GM19467 (cell line): ENCODE data around the gene ALAS2.
"Not testable (repeated sequence)": the region's sequence is repeated elsewhere in the genome, so short reads cannot be mapped to it uniquely, and the experiment has no call there.

Source experiments
- ATAC-seq: cut with Tn5 transposase; IDR thresholded peaks from one replicate; pipeline ENCODE4 v1.9.1; 2021; ENCODE audit warnings: mild to moderate bottlenecking, moderate library complexity; ENCODE audit not compliant: unreplicated experiment

ALAS2 gene

GRCh38 chrX:55030271-55031205 is at the start of gene ALAS2:
Gene ALAS2, minus strand, starts transcription at chrX:55030977. Its CDS starts 4,977 bp downstream, at chrX:55026000.
- no peak for ATAC-seq

- no peak for ATAC-seq
Observed at GRCh38 chrX:55074851-55075467, 44.2 kb upstream of the ALAS2 start, which contains the start of gene PAGE2B. Gene PAGE2B, plus strand, starts transcription at chrX:55075030. Its CDS starts 1,012 bp downstream, at chrX:55076042.

- ATAC-seq, result no peak
Observed at GRCh38 chrX:55072286-55072685, 41.5 kb upstream of the ALAS2 start.

GRCh38 chrX:55067180-55067579 is 36.4 kb upstream of the ALAS2 start:
- not testable (repeated sequence) for ATAC-seq

DNA sequence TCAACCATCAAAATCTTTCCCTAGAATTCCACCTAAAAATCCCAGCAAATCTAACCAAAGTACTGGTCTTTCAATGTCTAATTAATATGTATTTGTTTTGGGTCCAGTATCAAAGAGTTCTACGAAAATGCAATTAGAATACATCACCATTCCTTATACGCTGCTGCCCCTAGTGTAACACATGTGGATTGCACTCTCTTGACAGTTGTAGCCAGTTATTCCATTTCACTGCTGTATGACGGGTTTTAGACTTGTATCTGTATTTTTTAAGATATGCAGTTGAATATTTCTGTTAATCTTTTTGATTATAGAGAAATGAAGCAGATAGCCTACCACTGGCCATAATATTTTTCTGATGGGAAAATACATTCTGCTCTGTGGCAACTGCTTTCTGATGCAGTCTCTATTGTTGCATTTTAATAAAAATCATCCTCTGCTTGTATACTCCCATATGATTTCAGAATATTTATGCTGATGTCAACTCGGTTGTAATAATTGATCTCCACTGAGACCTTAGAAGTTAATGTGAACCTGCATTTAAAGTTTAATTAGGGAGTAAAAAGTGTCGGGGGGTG is 27.0 kb upstream of the ALAS2 start:
- ATAC-seq, result no peak

GRCh38 chrX:55056820-55057674 is 26.3 kb upstream of the ALAS2 start:
- no peak for ATAC-seq

DNA sequence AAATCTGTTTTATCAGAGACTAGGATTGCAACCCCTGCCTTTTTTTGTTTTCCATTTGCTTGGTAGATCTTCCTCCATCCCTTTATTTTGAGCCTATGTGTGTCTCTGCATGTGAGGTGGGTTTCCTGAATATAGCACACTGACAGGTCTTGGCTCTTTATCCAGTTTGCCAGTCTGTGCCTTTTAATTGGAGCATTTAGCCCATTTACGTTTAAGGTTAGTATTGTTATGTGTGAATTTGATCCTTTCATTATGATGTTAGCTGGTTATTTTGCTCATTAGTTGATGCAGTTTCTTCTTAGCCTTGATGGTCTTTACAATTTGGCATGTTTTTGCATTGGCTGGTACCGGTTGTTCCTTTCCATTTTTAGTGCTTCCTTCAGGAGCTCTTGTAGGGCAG is 19.8 kb upstream of the ALAS2 start:
- ATAC-seq, result not testable (repeated sequence)

DNA sequence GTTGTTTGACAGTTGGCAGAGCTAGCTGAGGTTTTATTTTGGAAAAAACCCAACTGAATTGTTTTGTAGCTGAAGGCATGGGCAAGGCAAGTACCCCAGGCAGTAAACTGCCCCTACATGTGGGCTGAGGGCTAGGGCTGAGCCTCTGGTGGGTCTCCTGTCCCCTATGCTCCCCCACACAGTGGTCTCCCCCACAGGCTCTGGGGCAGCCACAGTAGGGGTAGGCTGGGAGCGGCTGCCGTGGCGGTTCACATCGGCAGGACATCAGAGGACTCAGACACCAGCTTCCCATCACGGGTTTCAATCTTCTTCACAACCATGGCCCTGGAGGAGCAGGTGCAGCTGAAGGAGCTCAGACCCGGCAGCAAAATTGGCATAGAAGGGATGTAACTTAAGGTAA is 10.7 kb upstream of the ALAS2 start:
- ATAC-seq, result no peak

GRCh38 chrX:55039471-55039870 is 8.7 kb upstream of the ALAS2 start:
- ATAC-seq, result no peak

- ATAC-seq, result no peak
Observed at GRCh38 chrX:55033429-55033828, 2.7 kb upstream of the ALAS2 start.

- no peak for ATAC-seq
Observed at GRCh38 chrX:55029291-55029690, 1.5 kb downstream of the ALAS2 start.

DNA sequence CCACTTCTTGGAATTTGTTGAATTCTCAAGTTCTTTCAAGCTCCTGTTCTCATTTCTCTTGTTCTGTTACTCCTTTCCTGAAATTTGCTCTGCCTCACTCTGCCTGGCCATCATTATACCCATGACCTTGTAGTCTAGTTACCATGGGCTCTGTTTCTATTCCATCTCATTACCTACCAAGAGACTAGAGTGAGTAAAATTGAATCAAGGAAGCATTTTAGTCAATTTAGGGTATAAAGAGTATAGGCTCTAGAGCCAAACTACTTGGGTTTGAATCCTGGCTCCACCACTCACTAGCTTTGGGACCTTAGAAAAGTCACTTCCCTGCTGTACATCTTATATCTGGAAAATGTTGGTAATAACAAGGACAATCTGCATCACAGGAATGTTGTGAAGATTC is 2.2 kb downstream of the ALAS2 start:
- no peak for ATAC-seq

DNA sequence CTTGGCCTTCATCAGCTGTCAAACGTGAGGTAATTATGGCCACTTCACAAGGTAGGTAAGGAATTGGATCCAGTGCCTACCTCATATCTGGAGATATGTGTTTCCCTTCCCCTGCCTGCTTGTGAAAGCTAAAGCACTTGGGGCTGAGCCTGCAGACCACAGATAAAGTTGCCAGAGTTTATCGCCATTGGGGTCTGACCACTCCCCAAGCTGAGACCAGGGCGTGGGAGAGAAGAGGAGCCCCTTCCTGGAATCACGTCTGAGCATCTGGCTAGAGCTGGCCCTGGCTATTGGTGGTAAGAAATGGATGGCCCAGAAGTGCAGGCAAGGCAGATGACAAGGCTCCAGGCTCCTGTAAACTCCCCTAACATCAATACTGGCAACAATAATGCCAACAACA is 2.7 kb downstream of the ALAS2 start:
- no peak for ATAC-seq

- no peak for ATAC-seq
Observed at GRCh38 chrX:55026840-55027239, 3.9 kb downstream of the ALAS2 start.

DNA sequence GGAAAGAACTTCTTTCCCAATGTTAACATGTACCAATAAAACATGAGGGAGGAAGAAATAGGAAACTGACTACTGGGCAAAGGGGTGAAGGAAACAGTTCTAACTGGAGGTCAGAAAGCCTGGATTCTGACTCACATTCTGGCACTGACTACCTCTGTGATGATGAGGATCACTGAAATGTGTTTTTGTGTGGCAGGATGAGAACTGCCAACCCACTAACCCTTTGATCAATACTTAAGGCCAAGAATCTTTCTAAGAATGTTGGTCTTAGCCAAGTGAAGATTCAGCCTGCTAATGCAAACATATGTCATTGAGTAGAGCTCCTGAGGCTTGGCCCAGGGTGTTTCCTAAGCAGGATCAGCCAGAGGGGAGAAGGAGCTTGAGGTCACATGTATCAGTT is 4.6 kb downstream of the ALAS2 start:
- ATAC-seq, result no peak

- no peak for ATAC-seq
Observed at GRCh38 chrX:55014897-55015299, 15.9 kb downstream of the ALAS2 start.

GRCh38 chrX:55011294-55011693 is 19.5 kb downstream of the ALAS2 start:
- no peak for ATAC-seq

DNA sequence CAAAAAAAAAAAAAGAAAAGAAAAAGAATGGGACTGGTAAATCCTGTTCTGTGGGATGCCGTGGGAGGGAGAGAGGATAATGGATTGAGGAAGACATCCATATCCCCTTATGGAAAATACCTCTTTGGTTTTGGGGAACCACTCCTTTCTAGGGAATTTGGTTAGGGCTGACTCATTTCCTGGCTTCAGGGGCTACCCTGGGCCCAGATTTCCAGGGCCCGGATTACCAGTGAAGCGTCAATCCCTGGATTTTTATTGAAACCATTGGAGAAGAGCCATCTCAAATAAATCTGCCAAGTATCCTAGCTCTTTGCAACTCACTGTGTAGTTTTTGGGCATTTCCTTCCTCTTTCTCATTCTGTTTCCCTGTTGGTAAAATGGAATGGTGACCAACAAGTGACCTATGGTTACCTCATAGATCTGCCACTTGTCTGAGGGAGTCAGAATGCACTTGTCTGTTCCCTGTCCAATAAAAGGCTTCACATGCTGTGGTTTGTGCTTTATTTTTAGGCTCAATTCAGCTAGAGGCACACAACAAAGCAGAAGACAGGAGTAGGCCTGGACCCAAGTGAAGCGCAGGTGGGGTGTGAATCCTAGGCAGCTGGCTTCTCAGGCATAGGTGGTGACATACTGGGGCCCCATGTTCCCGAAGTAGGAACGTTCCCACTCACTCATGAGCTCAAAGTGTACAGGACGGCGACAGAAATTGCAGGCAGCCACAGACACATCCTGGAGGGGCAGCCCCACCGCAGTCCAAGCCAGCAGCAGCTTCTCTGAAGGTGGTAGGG is 22.0 kb downstream of the ALAS2 start:
- ATAC-seq, result no peak

DNA sequence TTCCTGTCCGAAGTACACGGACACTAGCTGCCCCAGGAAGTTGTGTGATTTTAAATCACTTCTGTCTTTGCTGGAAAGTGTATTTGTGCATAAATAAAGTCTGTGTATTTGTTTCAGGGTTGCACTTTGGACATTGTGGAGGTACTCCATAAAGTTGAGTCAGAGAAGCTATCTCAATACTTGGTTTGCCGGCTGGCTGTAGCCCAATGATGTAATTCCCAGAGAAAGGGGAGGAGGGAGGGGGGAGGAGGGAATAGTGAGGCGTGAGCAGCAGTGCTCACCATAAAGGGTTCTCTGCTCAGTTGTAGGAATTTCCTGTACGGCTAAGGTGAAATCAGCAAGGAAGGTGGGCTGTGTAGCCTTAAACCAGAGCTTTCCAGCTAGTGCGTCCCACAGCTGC is 23.1 kb downstream of the ALAS2 start:
- ATAC-seq, result no peak
